Activated CD4-positive, alpha-beta T cell treated with anti-CD3 and anti-CD28 coated beads, Interleukin-2, amount 10 ng/mL, durations not matched to agents 7 days and 5 days (primary cell): ENCODE data around the gene PPP1R3E. TPM values are rescaled to one million over a fixed set of nuclear protein-coding genes. Genes with fewer than 3 reads are reported as not detected.

ENCODE experiments used
- CTCF ChIA-PET: fragments of 350-600 bp; sonication (Branson Sonifier 250); formaldehyde crosslinking; loops from one replicate; lab custom pipeline; 2021; ENCODE audit warnings: antibody characterized with exemption; lab: Charles Lee
- POLR2A ChIA-PET: fragments of 350-600 bp; sonication (Branson Sonifier 250); formaldehyde crosslinking; loops from one replicate; lab custom pipeline; 2021; ENCODE audit warnings: antibody characterized with exemption; lab: Charles Lee
- DNase-seq: peaks from one replicate; pipeline ENCODE4 v3.0.0-alpha.2; 2020
- H3K27ac Mint-ChIP-seq: one replicate; pipeline ENCODE4 v1.8.0; 2021; ENCODE audit warnings: mild to moderate bottlenecking, moderate library complexity, mixed read lengths
- H3K27me3 Mint-ChIP-seq: one replicate; pipeline ENCODE4 v1.8.0; 2021; ENCODE audit warnings: mixed read lengths
- H3K36me3 Mint-ChIP-seq: one replicate; pipeline ENCODE4 v1.8.0; 2021; ENCODE audit warnings: low read depth, mixed read lengths
- H3K4me1 Mint-ChIP-seq: one replicate; pipeline ENCODE4 v1.8.0; 2021; ENCODE audit warnings: mixed read lengths
- H3K4me3 Mint-ChIP-seq: one replicate; pipeline ENCODE4 v1.8.0; 2021; ENCODE audit warnings: mild to moderate bottlenecking, moderate library complexity, mixed read lengths
- H3K9me3 Mint-ChIP-seq: one replicate; pipeline ENCODE4 v1.8.0; 2021; ENCODE audit warnings: mixed read lengths
- total RNA-seq, 2 experiments: library from RNA; stranded (reverse); gene quantifications; one replicate each; pipeline ENCODE4 v1.2.3, GENCODE V29; 2021

Gene PPP1R3E
- total RNA-seq, 2 experiments from 2014 or later: 38.6 to 49.2 TPM

- POLR2A ChIA-PET: no interaction called here
Observed at GRCh38 chr14:23252420-23253333, 50.0 kb downstream of the PPP1R3E start.

DNA sequence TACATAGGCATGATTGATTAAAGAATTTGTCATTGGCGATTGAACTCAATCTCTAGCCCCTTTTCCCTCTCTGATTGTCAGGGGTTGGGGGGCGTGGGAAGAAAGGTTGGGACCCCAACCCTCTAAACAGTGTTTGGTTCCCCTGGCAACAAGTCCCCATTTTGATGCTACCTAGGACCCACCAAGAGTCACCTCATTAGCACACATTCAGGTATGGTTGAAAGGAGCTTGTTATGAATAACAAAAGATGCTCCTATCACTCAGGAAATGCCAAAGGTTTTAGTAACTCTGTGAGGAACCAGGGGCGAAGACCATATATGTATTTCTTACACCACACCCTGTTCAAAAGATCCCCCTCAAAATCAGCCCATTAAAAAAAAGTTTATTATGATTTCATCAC, 50.7 kb downstream of the PPP1R3E start:
- H3K36me3 Mint-ChIP-seq: no peaks in the 10 kb centered on the region
- ChIA-PET POLR2A (no interaction called here), CTCF (no interaction called here)
- peaks cover 32% of the 10 kb centered on the region for H3K27me3 Mint-ChIP-seq
- DNase-seq: no peak
- H3K4me3 Mint-ChIP-seq: no peak overlapping the region
- H3K27ac Mint-ChIP-seq: no peak overlapping the region
- H3K9me3 Mint-ChIP-seq: no peaks in the 10 kb centered on the region
- no peaks in the 10 kb centered on the region for H3K4me1 Mint-ChIP-seq

More at GRCh38 chr14:23252420-23253333, 50.0 kb downstream of the PPP1R3E start:
- H3K4me3 Mint-ChIP-seq: no peak overlapping the region
- H3K36me3 Mint-ChIP-seq: no peaks in the 10 kb centered on the region
- H3K4me1 Mint-ChIP-seq: no peaks in the 10 kb centered on the region
- H3K9me3 Mint-ChIP-seq: no peaks in the 10 kb centered on the region
- CTCF ChIA-PET: no interaction called here
- H3K27ac Mint-ChIP-seq: no peak overlapping the region
- H3K27me3 Mint-ChIP-seq: peaks cover 37% of the 10 kb centered on the region
- DNase-seq: no peak

- Mint-ChIP-seq H3K4me3 (no peak overlapping the region), H3K36me3 (no peaks in the 10 kb centered on the region)
Observed at GRCh38 chr14:23249824-23250223, 52.8 kb downstream of the PPP1R3E start.

GRCh38 chr14:23248601-23249000, 54.1 kb downstream of the PPP1R3E start:
- no peaks in the 10 kb centered on the region for H3K9me3 Mint-ChIP-seq
- no peak overlapping the region for H3K27ac Mint-ChIP-seq
- H3K4me3 Mint-ChIP-seq: no peak overlapping the region
- no peaks in the 10 kb centered on the region for H3K36me3 Mint-ChIP-seq
- POLR2A ChIA-PET: no interaction called here
- CTCF ChIA-PET: no interaction called here
- peaks cover 37% of the 10 kb centered on the region for H3K27me3 Mint-ChIP-seq
- no peaks in the 10 kb centered on the region for H3K4me1 Mint-ChIP-seq
- DNase-seq: no peak

More at GRCh38 chr14:23249824-23250223, 52.8 kb downstream of the PPP1R3E start:
- Mint-ChIP-seq H3K4me1 (no peaks in the 10 kb centered on the region), H3K27me3 (peaks cover 36% of the 10 kb centered on the region), H3K27ac (no peak overlapping the region), H3K9me3 (no peaks in the 10 kb centered on the region)
- DNase-seq: no peak
- ChIA-PET CTCF (no interaction called here), POLR2A (no interaction called here)

Other genes with a start within 250 kb of the PPP1R3E start
- 1 to 10 TPM; 2.9 to 3.0 TPM for gene CDH24, start 245.3 kb downstream of the PPP1R3E start, total RNA-seq
- gene ACIN1, start 207.7 kb downstream of the PPP1R3E start, total RNA-seq: 100 to 1,000 TPM; 202 to 221 TPM
- gene C14orf119, start 207.4 kb downstream of the PPP1R3E start, total RNA-seq: 10 to 100 TPM; 48.0 to 48.2 TPM
- gene CIROP, start 197.9 kb downstream of the PPP1R3E start, total RNA-seq: not detected
- gene CEBPE, start 183.6 kb downstream of the PPP1R3E start, total RNA-seq: under 1 TPM; 0.67 to 0.98 TPM
- gene SLC7A8, start 119.2 kb downstream of the PPP1R3E start, total RNA-seq: under 1 TPM; 0.27 to 0.64 TPM
- not detected for gene RNF212B, start 64.9 kb downstream of the PPP1R3E start, total RNA-seq
- 10 to 100 TPM; 11.4 TPM for gene HOMEZ, start 16.7 kb downstream of the PPP1R3E start, total RNA-seq
- gene BCL2L2, start 4.0 kb upstream of the PPP1R3E start, total RNA-seq: 1 to 10 TPM; 1.7 to 3.2 TPM
- 100 to 1,000 TPM; 203 to 208 TPM for gene PABPN1, start 18.6 kb upstream of the PPP1R3E start, total RNA-seq
- 1 to 10 TPM; 3.0 to 3.4 TPM for gene SLC22A17, start 50.0 kb upstream of the PPP1R3E start, total RNA-seq
- not detected for gene EFS, start 62.3 kb upstream of the PPP1R3E start, total RNA-seq
- not detected for gene IL25, start 70.0 kb upstream of the PPP1R3E start, total RNA-seq
- gene CMTM5, start 74.2 kb upstream of the PPP1R3E start, total RNA-seq: not detected
- gene MYH6, start 105.4 kb upstream of the PPP1R3E start, total RNA-seq: under 1 TPM; 0.07 to 0.08 TPM
- under 1 TPM; 0.04 to 0.07 TPM for gene MYH7, start 132.8 kb upstream of the PPP1R3E start, total RNA-seq
- 10 to 100 TPM; 46.4 to 47.3 TPM for gene NGDN, start 166.8 kb upstream of the PPP1R3E start, total RNA-seq
- 1 to 10 TPM; 1.0 to 1.1 TPM for gene ZFHX2, start 248.9 kb upstream of the PPP1R3E start, total RNA-seq